NT2/D1 (cell line): Measurements from ENCODE around the gene ENOX1.

ENCODE experiments used
- DNase-seq: peaks from one replicate; pipeline ENCODE4 v3.0.0-alpha.2; 2011; ENCODE audit warnings: low read depth, low spot score
- H3K27me3 ChIP-seq: 2 replicates; pipeline ENCODE4 v1.6.0; 2011; ENCODE audit warnings: mild to moderate bottlenecking; ENCODE audit not compliant: insufficient read length, insufficient read depth
- H3K36me3 ChIP-seq: 2 replicates; pipeline ENCODE4 v1.6.1; 2011; ENCODE audit warnings: mild to moderate bottlenecking, low read length, mixed read lengths; ENCODE audit not compliant: insufficient read depth, insufficient read length
- H3K4me1 ChIP-seq: 2 replicates; pipeline ENCODE4 v1.5.1; 2011; ENCODE audit not compliant: insufficient read depth, insufficient read length
- H3K4me3 ChIP-seq: 2 replicates; pipeline ENCODE4 v1.5.1; 2011; ENCODE audit warnings: low read depth; ENCODE audit not compliant: insufficient read length
- H3K9ac ChIP-seq: 2 replicates; pipeline ENCODE4 v1.6.0; 2011; ENCODE audit warnings: low read depth; ENCODE audit not compliant: insufficient read length
- H3K9me3 ChIP-seq: 2 replicates; pipeline ENCODE4 v1.5.1; 2011; ENCODE audit warnings: mild to moderate bottlenecking, low read length; ENCODE audit not compliant: insufficient read depth
- SUZ12 ChIP-seq: IDR thresholded peaks from 2 replicates; pipeline ENCODE4 v1.6.1; 2011; ENCODE audit not compliant: insufficient read length, insufficient read depth; ENCODE audit errors: extremely low read depth
- YY1 ChIP-seq: IDR thresholded peaks from 2 replicates; pipeline ENCODE4 v1.6.1; 2011; ENCODE audit not compliant: insufficient read length, insufficient read depth
- ZNF274 ChIP-seq: IDR thresholded peaks from 2 replicates; pipeline ENCODE4 v1.6.1; 2011; ENCODE audit warnings: mild to moderate bottlenecking, low read depth, low read length

Gene ENOX1

GRCh38 chr13:43303033-43303729, 483.6 kb downstream of the ENOX1 start:
- H3K4me3 ChIP-seq = no peak overlapping the region
- DNase-seq = no peak
- no peaks in the 10 kb centered on the region for H3K9me3 ChIP-seq
- TF ChIP-seq YY1 = no peak
- no peak for TF ChIP-seq ZNF274
- TF ChIP-seq SUZ12 = no peak
- H3K4me1 ChIP-seq = peaks cover 2% of the 10 kb centered on the region
- no peak overlapping the region for H3K9ac ChIP-seq
- H3K27me3 ChIP-seq = no peaks in the 10 kb centered on the region
- H3K36me3 ChIP-seq = no peaks in the 10 kb centered on the region

GRCh38 chr13:43301346-43301969, 485.3 kb downstream of the ENOX1 start:
- Histone ChIP-seq H3K27me3 (no peaks in the 10 kb centered on the region), H3K9me3 (no peaks in the 10 kb centered on the region), H3K9ac (no peak overlapping the region), H3K36me3 (no peaks in the 10 kb centered on the region), H3K4me3 (no peak overlapping the region), H3K4me1 (peaks cover 2% of the 10 kb centered on the region)
- DNase-seq = no peak
- no peak for TF ChIP-seq SUZ12
- TF ChIP-seq YY1 = no peak
- no peak for TF ChIP-seq ZNF274

GRCh38 chr13:43300865-43301264, 485.9 kb downstream of the ENOX1 start:
- DNase-seq = no peak
- TF ChIP-seq ZNF274 = no peak
- TF ChIP-seq YY1 = no peak
- TF ChIP-seq SUZ12 = no peak

GRCh38 chr13:43299374-43299773, 487.4 kb downstream of the ENOX1 start:
- H3K27me3 ChIP-seq = no peaks in the 10 kb centered on the region
- no peak for TF ChIP-seq ZNF274
- TF ChIP-seq SUZ12 = no peak
- TF ChIP-seq YY1 = no peak
- H3K36me3 ChIP-seq = no peaks in the 10 kb centered on the region
- H3K4me1 ChIP-seq = peaks cover 2% of the 10 kb centered on the region
- DNase-seq = no peak
- no peak overlapping the region for H3K4me3 ChIP-seq
- H3K9me3 ChIP-seq = no peaks in the 10 kb centered on the region
- no peak overlapping the region for H3K9ac ChIP-seq

More at GRCh38 chr13:43300865-43301264, 485.9 kb downstream of the ENOX1 start:
- H3K9me3 ChIP-seq = no peaks in the 10 kb centered on the region
- no peak overlapping the region for H3K4me3 ChIP-seq
- H3K36me3 ChIP-seq = no peaks in the 10 kb centered on the region
- no peaks in the 10 kb centered on the region for H3K27me3 ChIP-seq
- H3K4me1 ChIP-seq = peaks cover 2% of the 10 kb centered on the region
- no peak overlapping the region for H3K9ac ChIP-seq

- Histone ChIP-seq H3K9me3 (no peaks in the 10 kb centered on the region), H3K4me1 (peaks cover 2% of the 10 kb centered on the region), H3K27me3 (no peaks in the 10 kb centered on the region), H3K4me3 (no peak overlapping the region), H3K9ac (no peak overlapping the region), H3K36me3 (no peaks in the 10 kb centered on the region)
- no peak for DNase-seq
- TF ChIP-seq ZNF274 (no peak), YY1 (no peak), SUZ12 (no peak)
Observed at GRCh38 chr13:43298816-43299215, 488.0 kb downstream of the ENOX1 start.

- no peaks in the 10 kb centered on the region for H3K4me1 ChIP-seq
- no peak for DNase-seq
Observed at GRCh38 chr13:43297967-43298678, 488.6 kb downstream of the ENOX1 start.

More at GRCh38 chr13:43297967-43298678, 488.6 kb downstream of the ENOX1 start:
- no peak for TF ChIP-seq YY1
- no peak for TF ChIP-seq ZNF274
- TF ChIP-seq SUZ12 = no peak
- H3K9me3 ChIP-seq = no peaks in the 10 kb centered on the region
- no peak overlapping the region for H3K4me3 ChIP-seq
- H3K9ac ChIP-seq = no peak overlapping the region
- no peaks in the 10 kb centered on the region for H3K27me3 ChIP-seq
- no peaks in the 10 kb centered on the region for H3K36me3 ChIP-seq
